HG03025 (cell line): ENCODE results near the gene ANTXR2.
"Not testable (repeated sequence)": the region's sequence is repeated elsewhere in the genome, so short reads cannot be mapped to it uniquely, and the experiment has no call there.

ENCODE experiments used
- ATAC-seq: cut with Tn5 transposase; IDR thresholded peaks from one replicate; pipeline ENCODE4 v1.9.1; 2021; ENCODE audit warnings: mild to moderate bottlenecking, moderate library complexity; ENCODE audit not compliant: unreplicated experiment, low FRiP score

Gene ANTXR2

DNA sequence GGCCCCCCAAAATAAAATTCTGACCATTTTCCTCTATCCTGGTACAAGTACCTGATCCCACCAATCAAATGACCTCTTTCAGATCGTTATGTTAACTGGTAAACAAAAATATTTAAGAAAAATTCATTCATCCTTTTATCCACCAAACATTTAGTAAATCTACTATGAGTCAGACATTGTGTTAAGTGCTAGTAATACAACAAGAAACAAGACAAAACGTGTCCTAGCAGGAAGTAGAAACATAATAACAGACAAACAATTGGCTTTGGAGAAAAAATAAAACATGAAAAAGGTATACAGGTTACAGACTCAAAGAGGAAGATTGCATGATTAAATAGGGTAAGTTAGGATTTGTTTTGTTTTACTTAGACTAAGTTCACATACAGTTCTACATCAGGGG, 43.7 kb downstream of the ANTXR2 start:
- no peak for ATAC-seq

DNA sequence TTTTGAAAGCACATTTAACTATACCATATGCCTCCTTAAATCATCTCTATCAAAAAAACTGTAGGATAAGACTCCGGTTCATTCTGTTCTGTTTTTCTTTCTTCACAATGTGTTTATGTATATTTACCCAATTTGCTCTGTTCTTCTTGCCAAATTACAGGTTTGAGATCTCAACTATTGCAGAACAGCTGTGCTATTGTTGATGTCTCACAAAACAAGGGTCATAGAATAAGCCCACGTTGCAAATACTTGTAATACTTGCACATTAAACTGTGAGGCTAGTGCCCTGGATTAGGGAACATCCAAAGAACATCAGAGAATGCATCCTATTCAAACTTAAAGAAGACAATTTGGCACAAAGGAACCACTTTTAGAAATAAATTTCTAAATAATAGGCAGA, 45.4 kb downstream of the ANTXR2 start:
- ATAC-seq, result no peak

DNA sequence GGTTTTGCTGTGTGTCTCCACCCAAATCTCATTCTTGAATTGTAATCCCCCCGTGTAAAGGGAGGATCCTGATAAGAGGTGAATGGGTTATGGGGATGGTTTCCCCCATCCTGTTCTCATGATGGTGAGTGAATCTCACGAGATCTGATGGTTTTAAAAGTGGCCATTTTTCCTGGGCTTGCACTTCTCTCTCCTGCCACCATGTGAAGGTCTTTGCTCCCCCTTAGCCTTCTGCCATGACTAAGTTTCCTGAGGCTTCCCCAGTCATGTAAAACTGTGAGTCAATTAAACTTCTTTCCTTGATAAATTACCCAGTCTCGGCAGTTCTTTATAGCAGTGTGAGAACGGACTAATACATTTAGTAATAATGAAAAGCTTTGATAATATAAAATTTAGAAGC, 46.9 kb downstream of the ANTXR2 start:
- no peak for ATAC-seq

DNA sequence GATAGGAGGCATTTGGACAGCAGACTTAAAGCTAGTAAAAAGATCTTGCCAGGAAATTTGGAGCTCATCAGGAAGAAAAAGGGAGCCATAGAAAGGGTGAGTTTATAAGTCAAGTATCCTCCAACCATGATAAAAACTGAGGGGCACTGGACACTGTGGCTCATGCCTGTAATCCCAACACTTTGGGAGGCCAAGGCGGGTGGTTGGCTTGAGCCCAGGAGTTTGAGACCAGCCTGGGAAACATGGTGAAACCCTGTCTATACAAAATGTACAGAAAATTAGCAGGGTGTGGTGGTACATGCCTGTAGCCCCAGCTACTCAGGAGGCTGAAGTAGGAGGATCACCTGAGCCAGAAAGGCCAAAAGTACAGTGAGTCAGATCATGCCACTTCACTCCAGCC, 48.7 kb downstream of the ANTXR2 start:
- no peak for ATAC-seq

DNA sequence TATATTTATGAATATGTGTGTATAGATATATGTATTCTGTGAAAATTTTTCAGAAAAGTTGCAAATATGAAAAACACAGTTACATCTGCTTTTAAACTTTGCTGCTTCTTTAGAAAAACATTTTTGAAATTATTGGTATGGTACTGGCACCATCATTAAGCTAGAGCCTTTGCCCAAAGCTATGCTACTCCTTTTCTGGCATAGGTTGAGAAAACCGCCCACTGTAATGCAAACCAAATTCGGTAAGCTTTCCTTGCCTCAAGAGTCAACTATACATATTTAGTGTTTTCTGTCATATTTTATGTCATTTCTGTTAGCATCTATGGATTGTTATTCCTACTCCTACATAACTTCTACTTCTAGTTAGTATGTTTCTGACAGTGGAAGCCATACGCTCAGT, 50.7 kb downstream of the ANTXR2 start:
- no peak for ATAC-seq

DNA sequence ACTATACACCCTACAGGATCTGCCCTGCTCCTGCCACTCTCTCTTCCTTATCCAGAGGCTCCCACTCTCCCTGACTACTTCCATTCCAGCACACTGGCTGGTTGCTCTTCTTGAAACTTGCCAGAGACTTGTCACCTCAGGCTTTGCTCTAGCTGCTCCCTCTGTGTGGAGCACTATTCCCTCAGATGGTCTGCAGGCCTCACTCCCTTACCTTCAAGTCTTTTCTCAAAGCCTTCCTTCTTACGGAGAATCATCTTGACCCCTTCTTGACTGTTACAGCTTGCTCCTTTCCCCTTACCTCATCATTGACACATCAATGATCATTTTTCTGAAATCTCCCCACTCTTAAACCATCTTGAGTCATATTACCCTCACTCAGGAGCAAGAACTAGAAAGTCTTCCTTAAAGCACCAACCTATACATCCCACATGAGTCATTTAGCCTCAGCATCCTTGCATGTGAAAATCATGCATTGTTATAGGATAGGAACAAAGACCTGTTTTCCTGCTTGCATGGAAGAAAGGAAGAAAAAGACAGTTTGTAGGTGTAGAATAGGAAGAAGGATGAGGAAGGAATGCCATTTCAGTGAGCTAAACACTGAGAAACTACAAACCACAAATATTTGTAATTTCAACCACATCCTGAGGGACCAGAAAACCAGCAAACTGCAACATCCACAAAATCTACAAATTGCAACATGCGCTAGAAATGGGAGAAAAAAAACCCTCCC, 55.7 kb downstream of the ANTXR2 start:
- ATAC-seq, result no peak

DNA sequence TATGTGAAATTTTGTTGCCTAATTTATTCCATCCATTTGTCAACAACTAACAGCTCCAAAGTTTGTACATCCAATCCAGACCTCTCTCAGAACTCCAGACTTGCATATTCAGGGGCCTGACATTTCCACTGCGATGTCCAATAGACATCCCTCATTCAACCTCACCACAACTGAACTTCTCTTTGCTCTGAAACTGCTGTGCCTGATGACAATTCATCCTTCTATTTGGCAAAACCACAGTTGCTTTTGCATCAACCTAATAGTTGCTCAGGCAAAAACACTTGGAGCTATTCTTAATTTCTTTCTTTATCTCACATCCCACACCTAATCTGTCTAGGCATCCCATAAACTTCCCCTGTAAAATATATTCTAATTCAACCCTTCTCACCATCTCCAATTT, 56.5 kb downstream of the ANTXR2 start:
- ATAC-seq, result no peak

DNA sequence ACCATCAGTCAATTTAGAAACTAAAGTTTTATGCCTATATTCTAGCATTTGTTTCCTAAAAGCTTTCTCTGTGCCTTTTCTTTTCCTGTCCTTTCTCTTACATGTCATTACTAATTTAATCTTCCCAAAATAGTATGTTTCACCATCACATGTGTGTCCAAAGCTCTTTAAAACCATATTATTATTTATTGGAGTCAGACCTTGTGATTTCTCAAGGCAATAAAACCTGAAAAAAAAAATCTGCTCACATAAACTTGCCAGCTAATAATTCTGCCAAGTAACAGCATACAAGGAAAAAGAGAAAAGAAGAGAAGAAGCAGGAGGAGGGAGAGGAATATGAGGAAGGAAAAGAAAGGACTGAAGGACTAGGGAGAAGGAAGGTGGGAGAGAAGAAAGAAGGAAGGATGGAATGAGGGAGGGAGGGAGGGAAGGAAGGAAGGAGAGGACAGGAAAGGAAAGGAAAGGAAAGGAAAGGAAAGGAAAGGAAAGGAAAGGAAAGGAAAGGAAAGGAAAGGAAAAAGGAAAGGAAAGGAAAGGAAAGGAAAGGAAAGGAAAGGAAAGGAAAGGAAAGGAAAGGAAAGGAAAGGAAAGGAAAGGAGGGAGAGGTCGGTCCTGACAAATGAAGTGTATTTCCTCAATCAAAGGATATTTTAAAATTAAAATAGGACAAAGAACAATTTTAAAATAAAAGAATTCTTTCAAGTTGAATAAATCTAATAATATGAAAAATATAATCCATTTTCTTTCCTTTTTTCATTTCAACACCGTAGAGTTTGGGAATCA, 57.4 kb downstream of the ANTXR2 start:
- no peak for ATAC-seq

DNA sequence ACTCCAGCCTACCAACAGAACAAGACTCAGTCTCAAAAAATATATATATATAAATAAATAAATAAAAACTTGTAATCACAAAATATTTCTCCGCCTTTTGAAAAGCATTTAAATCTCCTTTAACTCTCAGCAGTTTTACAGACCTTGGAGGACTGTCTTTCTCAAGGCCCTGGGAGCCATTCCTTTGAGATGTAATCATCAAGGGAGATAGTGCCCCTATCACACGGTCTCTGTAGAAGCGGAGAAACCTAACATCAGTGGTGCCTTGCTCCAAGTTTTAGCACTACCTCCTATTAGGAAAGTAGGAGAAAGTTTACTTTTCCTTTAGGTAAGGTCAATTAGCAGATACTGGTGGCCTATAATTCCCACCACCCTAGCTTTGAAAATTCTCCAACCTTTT, 58.5 kb downstream of the ANTXR2 start:
- ATAC-seq, result no peak

DNA sequence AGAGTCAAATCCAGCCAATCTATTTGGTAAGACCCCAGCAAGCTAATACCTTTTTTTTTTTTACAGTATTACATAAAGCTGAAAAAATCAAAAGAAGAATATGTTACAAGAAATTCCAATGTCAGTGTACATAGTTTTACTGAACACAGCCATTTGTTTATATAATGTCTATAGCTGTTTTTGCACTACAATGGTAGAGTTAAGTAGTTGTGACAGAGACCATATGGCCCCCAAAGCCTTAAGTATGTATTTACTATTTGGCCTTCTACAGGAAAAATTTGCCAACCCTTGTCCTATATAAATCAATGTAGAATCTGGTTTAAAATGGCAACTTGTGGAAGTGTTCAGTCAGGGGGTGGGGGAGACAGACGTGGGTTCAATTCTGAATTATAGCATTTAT, 60.7 kb downstream of the ANTXR2 start:
- no peak for ATAC-seq

DNA sequence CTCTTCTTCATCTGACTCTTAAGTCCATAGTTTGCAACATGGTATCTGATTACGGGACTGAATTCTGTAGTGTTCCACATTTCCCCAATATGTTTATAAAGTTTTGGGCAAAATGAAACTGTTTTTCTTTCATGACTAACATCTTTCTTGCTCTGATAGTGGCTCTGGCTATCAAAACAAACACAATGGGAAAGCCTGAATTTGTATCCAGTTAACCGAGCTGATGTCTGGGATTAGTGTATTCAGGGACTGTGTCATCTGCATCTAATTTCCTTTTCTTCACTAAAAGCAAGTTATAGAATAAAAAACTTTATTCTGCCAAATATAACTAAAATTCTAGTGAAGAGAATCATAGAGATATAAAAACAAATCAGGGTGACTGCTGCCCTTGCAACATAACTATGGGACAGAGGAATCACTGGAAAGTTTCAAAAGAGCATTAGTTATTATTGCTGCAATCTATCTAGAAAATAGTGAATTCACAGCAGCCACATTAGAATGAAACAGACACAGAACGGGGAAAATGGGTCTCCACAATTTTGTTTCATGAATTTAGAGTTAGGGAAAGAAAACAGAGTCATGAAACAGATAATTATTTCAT, 61.3 kb downstream of the ANTXR2 start:
- ATAC-seq, result no peak

DNA sequence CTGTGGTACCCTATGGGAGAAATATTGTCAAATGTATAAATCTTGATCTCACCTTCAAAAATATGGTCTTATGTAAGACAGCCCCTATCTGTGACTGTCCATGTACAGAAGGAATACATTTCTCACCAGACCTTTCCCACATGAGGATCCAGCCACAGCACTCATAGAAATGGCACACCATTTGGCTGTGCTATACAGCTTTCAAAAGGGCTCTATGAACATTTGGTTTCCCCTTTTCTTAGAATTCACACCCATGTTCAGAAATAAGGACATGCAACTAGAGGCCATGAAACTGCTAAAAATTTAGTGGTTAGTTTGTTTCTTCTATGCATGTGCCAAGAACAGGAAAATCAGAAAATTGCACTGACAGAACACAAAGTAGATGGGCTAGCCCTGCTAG, 62.7 kb downstream of the ANTXR2 start:
- ATAC-seq, result no peak

DNA sequence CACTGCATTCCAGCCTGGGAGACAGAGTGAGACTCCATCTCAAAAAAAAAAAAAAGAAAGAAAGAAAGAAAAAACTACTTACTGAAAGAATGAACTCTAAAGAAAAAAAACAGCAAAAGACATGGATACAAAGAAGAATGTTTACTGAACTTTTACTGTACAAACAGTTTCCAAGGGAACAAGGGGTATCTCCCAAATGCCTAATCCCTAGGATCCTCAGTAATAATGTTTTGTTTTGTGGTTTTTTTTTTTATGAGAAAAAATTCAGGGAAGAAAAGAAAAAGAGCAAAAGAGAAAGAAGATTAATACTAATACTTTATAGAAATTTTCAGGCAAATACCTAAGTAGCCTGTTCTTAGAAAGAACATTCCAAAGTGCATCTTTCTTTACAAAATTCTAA, 63.2 kb downstream of the ANTXR2 start:
- ATAC-seq, result no peak

DNA sequence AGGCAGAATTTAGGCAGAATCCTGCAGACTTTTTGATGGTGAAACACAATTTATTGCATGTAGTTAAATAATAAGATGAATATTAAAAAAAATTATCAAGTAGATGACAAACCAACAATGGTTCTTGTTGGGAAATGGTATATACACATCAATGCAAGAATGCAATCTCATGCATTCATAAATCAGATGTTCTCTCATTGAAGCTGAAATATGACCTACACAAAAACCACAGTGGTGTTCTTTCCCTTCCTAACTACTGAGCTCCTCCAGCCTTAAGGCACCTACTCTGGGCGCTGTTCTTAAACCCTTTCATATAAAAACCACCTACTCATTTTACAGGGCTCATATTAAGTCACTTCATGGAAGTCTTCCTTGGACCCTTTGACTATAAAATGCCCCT, 64.1 kb downstream of the ANTXR2 start:
- ATAC-seq, result no peak

DNA sequence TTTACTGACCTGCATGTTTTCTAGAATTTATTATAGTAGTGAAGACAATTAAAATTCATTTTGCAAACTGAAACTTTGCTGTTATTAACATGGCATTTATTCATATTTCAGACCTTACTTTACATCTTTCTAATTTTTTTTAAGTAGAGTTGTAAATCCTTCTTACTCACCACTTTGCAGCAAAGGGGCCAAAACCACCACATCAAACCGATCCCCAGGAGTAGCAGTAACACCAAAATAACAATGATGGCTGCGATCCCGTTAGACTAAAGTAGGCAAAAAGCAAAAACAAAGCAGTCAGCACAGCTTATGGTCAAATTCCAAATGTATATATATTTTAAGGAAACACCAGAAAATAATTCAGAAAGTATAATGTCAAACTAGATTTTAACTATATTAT, 64.7 kb downstream of the ANTXR2 start:
- no peak for ATAC-seq

DNA sequence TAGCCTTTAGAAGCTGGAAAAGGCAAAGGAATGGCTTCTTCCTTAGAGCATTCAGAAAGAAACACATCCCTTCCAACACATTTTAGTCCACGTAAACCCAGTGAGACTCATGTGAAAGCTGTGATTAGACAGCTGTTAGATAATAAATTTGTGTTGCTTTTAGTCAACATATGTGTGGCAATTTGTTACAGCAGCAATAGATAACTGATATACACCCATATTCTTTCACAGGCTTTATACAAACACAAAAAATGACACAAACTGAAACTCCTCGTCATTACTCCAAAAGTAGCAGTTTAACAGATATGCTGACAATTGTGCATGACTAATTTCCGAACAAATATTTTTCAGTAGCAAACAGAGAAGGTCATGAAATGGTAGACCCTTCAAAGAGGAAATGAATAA, 65.3 kb downstream of the ANTXR2 start:
- no peak for ATAC-seq

DNA sequence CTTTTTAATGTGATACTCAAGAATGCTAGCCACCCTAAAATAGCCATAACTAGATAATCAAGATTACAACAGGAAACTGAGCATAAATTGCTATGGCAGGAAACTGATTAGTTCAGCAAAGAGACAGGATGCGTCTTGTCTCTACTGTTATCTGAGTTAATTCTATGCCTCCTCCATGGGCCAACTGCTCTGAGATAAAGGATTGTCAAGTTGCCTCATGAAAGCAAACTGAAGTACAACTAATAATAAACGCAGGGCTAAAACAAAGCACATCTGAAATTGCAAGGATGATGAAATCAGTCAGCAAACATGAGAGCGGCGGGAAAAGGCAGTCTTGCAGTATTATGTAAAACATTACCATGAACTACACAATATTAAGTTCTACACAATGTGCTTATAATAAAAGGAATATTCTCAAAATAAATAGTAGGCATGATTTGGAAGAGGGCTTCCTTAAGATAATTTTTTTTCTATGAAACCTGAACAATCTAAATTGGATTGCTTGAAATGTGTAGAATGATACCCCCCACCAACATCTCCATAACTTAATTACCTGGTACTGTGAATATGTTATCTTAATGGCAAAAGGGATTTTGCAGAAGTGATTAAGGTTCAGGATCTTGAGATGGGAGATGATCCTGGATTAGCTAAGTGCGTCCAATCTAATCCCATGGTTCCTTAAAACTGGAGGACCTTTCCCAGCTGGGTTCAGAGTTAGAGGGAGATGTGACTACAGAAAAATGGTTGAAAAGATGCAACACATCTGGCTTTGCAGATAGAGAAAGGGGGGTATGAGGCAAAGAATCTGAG, 65.9 kb downstream of the ANTXR2 start:
- ATAC-seq, result no peak

DNA sequence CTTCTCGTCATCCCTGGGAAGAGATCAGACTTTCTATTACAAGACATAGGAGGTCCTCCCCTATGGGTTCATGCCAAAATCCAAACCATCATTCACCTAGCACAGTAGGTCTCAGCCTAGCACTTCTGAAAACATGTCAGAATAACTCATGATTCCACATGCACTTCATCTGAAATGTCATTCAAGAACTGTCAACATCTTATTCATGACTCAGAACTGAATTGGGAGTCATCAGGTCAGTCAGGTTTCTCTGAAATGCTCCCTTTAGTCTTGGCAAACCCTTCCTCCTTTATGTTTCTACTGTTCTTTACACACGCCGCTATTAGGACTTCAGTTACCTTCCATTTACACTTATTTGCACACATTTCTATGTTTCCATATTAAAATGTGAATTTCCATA, 67.2 kb downstream of the ANTXR2 start:
- no peak for ATAC-seq

DNA sequence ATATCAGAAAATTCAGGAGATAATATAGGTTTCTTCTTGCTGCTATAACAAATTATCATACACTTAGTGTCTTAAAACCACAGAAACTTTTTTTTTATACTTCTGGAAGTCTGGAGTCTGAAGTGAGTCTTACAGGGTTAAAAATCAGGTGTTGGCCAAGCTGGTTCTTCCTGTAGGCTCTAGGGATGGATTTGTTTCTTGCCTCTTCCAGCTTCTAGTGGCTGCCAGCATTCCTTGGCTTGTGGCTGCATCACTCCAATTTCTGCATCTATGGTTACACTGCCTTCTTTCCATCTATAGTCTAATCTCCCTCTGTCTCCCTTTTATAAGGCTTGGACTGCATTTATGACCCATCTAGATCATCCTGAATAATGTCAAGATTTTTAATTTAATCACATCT, 68.7 kb downstream of the ANTXR2 start:
- ATAC-seq, result no peak

DNA sequence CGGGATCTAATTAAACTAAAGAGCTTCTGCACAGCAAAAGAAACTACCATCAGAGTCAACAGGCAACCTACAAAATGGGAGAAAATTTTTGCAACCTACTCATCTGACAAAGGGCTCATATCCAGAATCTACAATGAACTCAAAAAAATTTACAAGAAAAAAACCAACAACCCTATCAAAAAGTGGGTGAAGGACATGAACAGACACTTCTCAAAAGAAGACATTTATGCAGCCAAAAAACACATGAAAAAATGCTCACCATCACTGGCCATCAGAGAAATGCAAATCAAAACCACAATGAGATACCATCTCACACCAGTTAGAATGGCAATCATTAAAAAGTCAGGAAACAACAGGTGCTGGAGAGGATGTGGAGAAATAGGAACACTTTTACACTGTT, 70.5 kb downstream of the ANTXR2 start:
- not testable (repeated sequence) for ATAC-seq

DNA sequence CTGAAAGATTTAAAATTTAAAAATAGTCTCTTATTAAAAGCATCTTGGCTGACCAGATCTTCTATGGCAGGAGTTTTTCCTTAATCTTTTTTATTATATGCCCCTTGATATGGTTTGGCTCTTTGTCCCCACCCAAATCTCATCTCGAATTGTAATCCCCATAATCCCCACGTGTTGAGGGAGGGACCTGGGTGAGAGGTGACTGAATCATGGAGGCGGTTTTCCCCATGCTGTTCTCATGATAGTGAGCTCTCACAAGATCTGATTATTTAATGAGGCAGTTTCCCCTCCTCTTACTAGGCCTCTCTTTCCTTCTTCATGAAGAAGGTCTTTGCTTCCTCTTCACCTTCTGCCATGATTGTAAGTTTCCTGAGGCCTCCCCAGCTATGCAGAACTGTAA, 74.0 kb downstream of the ANTXR2 start:
- ATAC-seq, result not testable (repeated sequence)
